ENCODE results near the gene MED26. TPM values are rescaled to one million over a fixed set of nuclear protein-coding genes. Genes with fewer than 3 reads are reported as not detected.
A peak's percentile ranks its signal among the peaks of the same experiment; 100 is the strongest.

MED26 gene
- total and polyA plus RNA-seq, 2 experiments from 2014 or later: 7.4 to 15.4 TPM

- peak overlapping the region; percentile 95 for H3K27ac Mint-ChIP-seq
- no peaks in the 10 kb centered on the region for H3K9me3 Mint-ChIP-seq
- Histone ChIP-seq H3K4me2 (peak overlapping the region; percentile 98), H3K36me3 (ENCODE audit: insufficient read depth) (0 out of 2 replicates have a peak, but pooled peaks cover 5% of the 10 kb centered on the region), H3K27me3 (ENCODE audit: insufficient read depth) (no peaks in the 10 kb centered on the region), H3F3A (replicated peaks; ENCODE audit: low read depth) (0 out of 2 replicates have a peak, but pooled peaks cover 16% of the 10 kb centered on the region), H2AFZ (peak overlapping the region; percentile 91), H3K9me2 (ENCODE audit: insufficient read depth) (no peaks in the 10 kb centered on the region), H3K4me3 (peak overlapping the region; percentile 100), H3K79me2 (replicated peaks; ENCODE audit: insufficient read depth) (peaks cover 62% of the 10 kb centered on the region), H3K4me1 (ENCODE audit: insufficient read depth) (peaks cover 11% of the 10 kb centered on the region), H3K27ac (ENCODE audit: low read depth) (peak overlapping the region; percentile 67), H4K20me1 (replicated peaks; ENCODE audit: insufficient read depth) (peaks cover 30% of the 10 kb centered on the region)
- no peak for TF ChIP-seq STAT1 (IDR thresholded peaks at IDR 0.05; ENCODE audit: unreplicated experiment)
- TF ChIP-seq CREB1 (CRISPR knock-in tag; IDR thresholded peaks at IDR 0.05; ENCODE audit: low read depth): no peak
- TF ChIP-seq ZNF114 (CRISPR knock-in tag; IDR thresholded peaks at IDR 0.05): no peak
- no peak for TF ChIP-seq EZH2phosphoT487 (IDR thresholded peaks at IDR 0.05; ENCODE audit: unreplicated experiment)
- no peak for TF ChIP-seq JUNB (IDR thresholded peaks at IDR 0.05; ENCODE audit: unreplicated experiment)
- no peak for TF ChIP-seq EZH2 (IDR thresholded peaks at IDR 0.05; ENCODE audit: low read depth, unreplicated experiment)
- no peak for TF ChIP-seq CTCF (conservative IDR thresholded peaks at IDR 0.05; ENCODE audit: low read depth in 2 of 2)
- TF ChIP-seq ETS1 (IDR thresholded peaks at IDR 0.05): no peak
- TF ChIP-seq ZNF331 (CRISPR knock-in tag; IDR thresholded peaks at IDR 0.05; ENCODE audit: low read depth): no peak
- TF ChIP-seq ZNF462 (CRISPR knock-in tag; IDR thresholded peaks at IDR 0.05): no peak
- peak overlapping the region; percentile 97 for H3K4me3 Mint-ChIP-seq
- peaks cover 13% of the 10 kb centered on the region for H3K27me3 Mint-ChIP-seq (ENCODE audit: insufficient read depth, low read depth, poor library complexity)
- no peak; the same call in 1 of the 3 replicates for ATAC-seq
- H3K4me1 Mint-ChIP-seq: peaks cover 20% of the 10 kb centered on the region
- peaks cover 36% of the 10 kb centered on the region for H3K36me3 Mint-ChIP-seq (ENCODE audit: low read depth)
- DNase-seq (ENCODE audit: low spot score): no peak
These were observed 85.0 kb downstream of the MED26 start for GRCh38 chr19:16542910-16543472.
